Measurements from ENCODE around the gene UMOD. TPM values are rescaled to one million over a fixed set of nuclear protein-coding genes. Genes with fewer than 3 reads are reported as not detected.
A peak's percentile ranks its signal among the peaks of the same experiment; 100 is the strongest.

The UMOD gene
- total RNA-seq, 1 donor from 2014 or later = not detected

DNA sequence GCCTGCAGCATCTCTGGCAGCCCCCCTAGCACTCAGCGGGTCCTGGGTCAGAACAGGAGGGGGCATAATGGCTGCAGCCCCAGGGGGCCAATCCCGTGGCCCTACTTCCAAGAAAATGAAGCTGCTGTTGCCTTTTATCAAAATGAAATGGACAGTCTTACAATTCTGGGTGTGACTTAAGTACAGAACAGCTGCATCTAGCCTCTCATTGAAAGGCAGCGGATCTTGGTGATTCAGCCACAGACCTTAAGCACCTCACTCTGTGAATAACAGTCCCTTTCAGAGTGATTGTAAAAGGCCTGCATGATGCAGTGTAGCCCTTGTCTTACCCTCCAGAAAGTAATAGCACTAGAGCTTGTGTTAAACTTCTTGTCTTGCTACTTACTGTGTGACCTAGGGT lies 11.5 kb upstream of the UMOD start:
- Mint-ChIP-seq H3K27me3 (ENCODE audit: low read depth) (peaks cover 17% of the 10 kb centered on the region), H3K9me3 (ENCODE audit: low read depth) (no peaks in the 10 kb centered on the region), H3K4me3 (ENCODE audit: unreplicated experiment) (no peak overlapping the region), H3K27ac (ENCODE audit: unreplicated experiment) (no peak overlapping the region), H3K4me1 (ENCODE audit: low read depth) (peaks cover 5% of the 10 kb centered on the region), H3K36me3 (ENCODE audit: low read depth) (no peaks in the 10 kb centered on the region)
- no peak for TF ChIP-seq CTCF (IDR thresholded peaks at IDR 0.05)
- no peak for DNase-seq (ENCODE audit: low spot score)

- Mint-ChIP-seq H3K4me3 (ENCODE audit: unreplicated experiment) (no peak overlapping the region), H3K27ac (ENCODE audit: unreplicated experiment) (peak overlapping the region; percentile 55), H3K4me1 (ENCODE audit: low read depth) (peaks cover 5% of the 10 kb centered on the region), H3K9me3 (ENCODE audit: low read depth) (no peaks in the 10 kb centered on the region), H3K27me3 (ENCODE audit: low read depth) (peaks cover 16% of the 10 kb centered on the region), H3K36me3 (ENCODE audit: low read depth) (no peaks in the 10 kb centered on the region)
- TF ChIP-seq CTCF (IDR thresholded peaks at IDR 0.05) = no peak
- DNase-seq (ENCODE audit: low spot score) = no peak
Observed at GRCh38 chr16:20363191-20363590, 10.7 kb upstream of the UMOD start.

GRCh38 chr16:20359997-20360396 lies 7.5 kb upstream of the UMOD start:
- Mint-ChIP-seq H3K4me3 (ENCODE audit: unreplicated experiment) (no peak overlapping the region), H3K36me3 (ENCODE audit: low read depth) (no peaks in the 10 kb centered on the region), H3K27me3 (ENCODE audit: low read depth) (peaks cover 6% of the 10 kb centered on the region), H3K4me1 (ENCODE audit: low read depth) (peaks cover 5% of the 10 kb centered on the region), H3K9me3 (ENCODE audit: low read depth) (peaks cover 5% of the 10 kb centered on the region), H3K27ac (ENCODE audit: unreplicated experiment) (no peak overlapping the region)
- TF ChIP-seq CTCF (IDR thresholded peaks at IDR 0.05) = peak; percentile 53
- no peak for DNase-seq (ENCODE audit: low spot score)

DNA sequence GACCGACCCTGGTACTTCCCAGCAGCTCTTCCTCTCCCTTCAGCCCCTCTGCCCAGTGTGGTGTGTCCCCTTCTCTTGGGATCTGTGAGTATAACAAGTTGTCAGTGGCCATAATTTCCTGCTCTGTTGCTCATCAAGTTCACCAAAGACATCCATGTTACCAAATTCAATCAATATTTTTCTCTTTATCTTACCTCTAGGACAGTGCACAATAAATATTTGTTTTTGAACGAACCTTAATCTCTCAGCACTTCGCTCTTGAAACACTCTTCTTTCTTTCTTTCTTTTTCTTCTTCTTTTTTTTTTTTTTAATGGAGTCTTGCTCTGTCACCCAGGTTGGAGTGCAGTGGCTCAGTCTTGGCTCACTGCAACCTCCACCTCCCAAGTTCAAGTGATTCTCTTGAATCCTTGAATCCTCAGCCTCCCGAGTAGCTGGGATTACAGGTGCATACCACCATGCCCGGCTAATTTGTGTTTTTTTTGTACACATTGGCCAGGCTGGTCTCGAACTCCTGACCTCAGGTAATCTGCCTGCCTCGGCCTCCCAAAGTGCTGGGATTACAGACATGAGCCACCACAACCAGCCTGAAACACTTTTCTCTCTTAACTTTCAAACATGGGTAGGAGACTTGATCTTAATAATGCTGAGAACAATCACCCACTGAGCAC lies 2.7 kb upstream of the UMOD start:
- no peak for DNase-seq (ENCODE audit: low spot score)
- Mint-ChIP-seq H3K27ac (ENCODE audit: unreplicated experiment) (no peak overlapping the region), H3K36me3 (ENCODE audit: low read depth) (no peaks in the 10 kb centered on the region), H3K27me3 (ENCODE audit: low read depth) (peaks cover 8% of the 10 kb centered on the region), H3K4me3 (ENCODE audit: unreplicated experiment) (no peak overlapping the region), H3K9me3 (ENCODE audit: low read depth) (peaks cover 5% of the 10 kb centered on the region), H3K4me1 (ENCODE audit: low read depth) (no peaks in the 10 kb centered on the region)
- no peak for TF ChIP-seq CTCF (IDR thresholded peaks at IDR 0.05)

- Mint-ChIP-seq H3K27me3 (ENCODE audit: low read depth) (peaks cover 2% of the 10 kb centered on the region), H3K36me3 (ENCODE audit: low read depth) (no peaks in the 10 kb centered on the region), H3K4me1 (ENCODE audit: low read depth) (no peaks in the 10 kb centered on the region), H3K4me3 (ENCODE audit: unreplicated experiment) (no peak overlapping the region), H3K27ac (ENCODE audit: unreplicated experiment) (no peak overlapping the region), H3K9me3 (ENCODE audit: low read depth) (peaks cover 5% of the 10 kb centered on the region)
- no peak for TF ChIP-seq CTCF (IDR thresholded peaks at IDR 0.05)
- no peak for DNase-seq (ENCODE audit: low spot score)
Observed at GRCh38 chr16:20353379-20353778, 864 bp upstream of the UMOD start.
